Fibroblast of lung (primary cell): ENCODE data around the gene SNX14.

Experiments
- CTCF ChIP-seq, 2 donors: IDR thresholded peaks in 1 of 2; conservative IDR thresholded peaks in 1 of 2; 1 replicate in 1 of 2; 2 replicates in 1 of 2; pipeline ENCODE4 v1.5.1; 2011 to 2012; ENCODE audit warnings: low read length in 2 of 2, control low read depth in 1 of 2, inconsistent platforms in 1 of 2, low read depth in 1 of 2, mild to moderate bottlenecking in 1 of 2
- EZH2 ChIP-seq: IDR thresholded peaks from 2 replicates; pipeline ENCODE4 v1.5.1; 2012; ENCODE audit warnings: low read length, control low read depth, mild to moderate bottlenecking; ENCODE audit errors: missing control alignments

GRCh38 chr6:85620308-85620707 is 26.6 kb upstream of the SNX14 start:
- no peak for TF ChIP-seq CTCF (conservative IDR thresholded peaks at IDR 0.05 in 1 of 2, IDR thresholded peaks at IDR 0.05 in 1 of 2; ENCODE audit: low read depth in 1 of 2, low read length in 2 of 2)
- no peak for TF ChIP-seq EZH2
